Endometrial microvascular endothelial cells (primary cell): ENCODE measurements around the gene RPH3AL. TPM values are rescaled to one million over a fixed set of nuclear protein-coding genes. Genes with fewer than 3 reads are reported as not detected.

ENCODE experiments used
- in situ Hi-C: cut with HindIII; loops from 2 replicates; pipeline ENCODE4 v1.10.0; 2017; ENCODE audit warnings: low sequenced_read_pairs, low pct_unique_long_range_greater_than_20kb; ENCODE audit errors: inconsistent ontology term
- total RNA-seq: library from RNA; depleted of rRNA; stranded (reverse); fragments of >200 nt; gene quantifications from one replicate; pipeline ENCODE4 v1.2.3, GENCODE V29; 2015; ENCODE audit errors: inconsistent ontology term

The RPH3AL gene
- total RNA-seq, 1 donor from 2014 or later = 41.1 TPM

- in situ Hi-C loops = no loop called here
Measured at GRCh38 chr17:309361-309888, 43.2 kb downstream of the RPH3AL start.

GRCh38 chr17:307741-308507 is 44.7 kb downstream of the RPH3AL start:
- in situ Hi-C loops = no loop called here

- in situ Hi-C loops = no loop called here
Measured at GRCh38 chr17:307295-307691, 45.3 kb downstream of the RPH3AL start.

- in situ Hi-C loops = no loop called here
Measured at GRCh38 chr17:306536-307294, 45.9 kb downstream of the RPH3AL start.

GRCh38 chr17:306116-306515 is 46.5 kb downstream of the RPH3AL start:
- in situ Hi-C loops = no loop called here

- in situ Hi-C loops = no loop called here
Measured at GRCh38 chr17:305090-305976, 47.3 kb downstream of the RPH3AL start.

- in situ Hi-C loops = no loop called here
Measured at GRCh38 chr17:304461-304860, 48.1 kb downstream of the RPH3AL start.

- in situ Hi-C loops = no loop called here
Measured at GRCh38 chr17:303168-303567, 49.4 kb downstream of the RPH3AL start.

GRCh38 chr17:302300-302698 is 50.3 kb downstream of the RPH3AL start:
- in situ Hi-C loops = no loop called here

GRCh38 chr17:301681-302299 is 50.8 kb downstream of the RPH3AL start:
- in situ Hi-C loops = no loop called here

GRCh38 chr17:300881-301280 is 51.7 kb downstream of the RPH3AL start:
- in situ Hi-C loops = no loop called here

GRCh38 chr17:299546-299945 is 53.1 kb downstream of the RPH3AL start:
- in situ Hi-C loops = no loop called here

GRCh38 chr17:298791-299450 is 53.7 kb downstream of the RPH3AL start:
- in situ Hi-C loops = no loop called here

- in situ Hi-C loops = no loop called here
Measured at GRCh38 chr17:297758-298157, 54.8 kb downstream of the RPH3AL start.

- in situ Hi-C loops = no loop called here
Measured at GRCh38 chr17:296906-297690, 55.5 kb downstream of the RPH3AL start.

- in situ Hi-C loops = no loop called here
Measured at GRCh38 chr17:296379-296778, 56.2 kb downstream of the RPH3AL start.

- in situ Hi-C loops = no loop called here
Measured at GRCh38 chr17:292531-293382, 59.9 kb downstream of the RPH3AL start.
